HG02763 (cell line): Measurements from ENCODE around the gene TNFAIP2.
"Not testable (repeated sequence)": the region's sequence is repeated elsewhere in the genome, so short reads cannot be mapped to it uniquely, and the experiment has no call there.

Experiments
- ATAC-seq: cut with Tn5 transposase; IDR thresholded peaks from one replicate; pipeline ENCODE4 v1.9.1; 2021; ENCODE audit warnings: mild to moderate bottlenecking, moderate library complexity; ENCODE audit not compliant: unreplicated experiment

TNFAIP2 gene

GRCh38 chr14:103105580-103106150, 17.6 kb upstream of the TNFAIP2 start:
- no peak for ATAC-seq

GRCh38 chr14:103107455-103107854, 15.8 kb upstream of the TNFAIP2 start:
- ATAC-seq: no peak

- no peak for ATAC-seq
These were observed 15.1 kb upstream of the TNFAIP2 start for GRCh38 chr14:103107941-103108748.

GRCh38 chr14:103108749-103109207, 14.5 kb upstream of the TNFAIP2 start:
- no peak for ATAC-seq

GRCh38 chr14:103109535-103110441, 13.5 kb upstream of the TNFAIP2 start:
- ATAC-seq: no peak

- ATAC-seq: no peak
These were observed 12.5 kb upstream of the TNFAIP2 start for GRCh38 chr14:103110681-103111231.

- no peak for ATAC-seq
These were observed 11.9 kb upstream of the TNFAIP2 start for GRCh38 chr14:103111232-103111868.

- ATAC-seq: no peak
These were observed 10.6 kb upstream of the TNFAIP2 start for GRCh38 chr14:103112400-103113243.

GRCh38 chr14:103113303-103113702, 10.0 kb upstream of the TNFAIP2 start:
- ATAC-seq: no peak

- ATAC-seq: no peak
These were observed 9.5 kb upstream of the TNFAIP2 start for GRCh38 chr14:103113774-103114173.

- ATAC-seq: not testable (repeated sequence)
These were observed 8.1 kb upstream of the TNFAIP2 start for GRCh38 chr14:103115086-103115679.

- ATAC-seq: no peak
These were observed 7.3 kb upstream of the TNFAIP2 start for GRCh38 chr14:103115845-103116572.

- no peak for ATAC-seq
These were observed 6.6 kb upstream of the TNFAIP2 start for GRCh38 chr14:103116636-103117035.

GRCh38 chr14:103117499-103117898, 5.8 kb upstream of the TNFAIP2 start:
- not testable (repeated sequence) for ATAC-seq

- ATAC-seq: no peak
These were observed 5.1 kb upstream of the TNFAIP2 start for GRCh38 chr14:103118018-103118662.

- ATAC-seq: no peak
These were observed 4.4 kb upstream of the TNFAIP2 start for GRCh38 chr14:103118663-103119404.

- ATAC-seq: not testable (repeated sequence)
These were observed 3.7 kb upstream of the TNFAIP2 start for GRCh38 chr14:103119527-103119926.
